Breast epithelium (tissue), 3 donors: ENCODE measurements around the gene TMEM145.

Experiments used
- CTCF ChIP-seq, 3 donors: fragments of 450-650 bp; IDR thresholded peaks; one replicate each; pipeline ENCODE4 v1.5.1; 2016 to 2017; ENCODE audit warnings: antibody characterized with exemption in 3 of 3, mild to moderate bottlenecking in 3 of 3, moderate library complexity in 3 of 3
- POLR2AphosphoS5 ChIP-seq, 3 donors: sonication (generic); formaldehyde crosslinking; IDR thresholded peaks; one replicate each; pipeline ENCODE4 v1.6.1; 2017; ENCODE audit warnings: antibody characterized with exemption in 3 of 3

- no peak for TF ChIP-seq CTCF (IDR thresholded peaks at IDR 0.05)
- no peak for TF ChIP-seq POLR2AphosphoS5 (IDR thresholded peaks at IDR 0.05)
Measured at GRCh38 chr19:42284066-42284501, 29.0 kb upstream of the TMEM145 start.
